Esophagus muscularis mucosa (tissue), 3 donors: ENCODE results near the gene ZBTB11.

Source experiments
- POLR2A ChIP-seq: fragments of 450-650 bp; IDR thresholded peaks from one replicate; pipeline ENCODE4 v1.6.1; 2017; ENCODE audit warnings: antibody characterized with exemption, moderate library complexity, mild to moderate bottlenecking, low read depth
- POLR2AphosphoS5 ChIP-seq, 2 donors: sonication (generic); formaldehyde crosslinking; IDR thresholded peaks; one replicate each; pipeline ENCODE4 v1.6.1; 2017; ENCODE audit warnings: antibody characterized with exemption in 2 of 2
- TF ChIP-seq, protein P1 (sequence below), 3 experiments: fragments of 200-600 bp in 2 of 3; fragments of 450-650 bp in 1 of 3; sonication (generic) in 2 of 3; IDR thresholded peaks; one replicate each; pipeline ENCODE4 v1.5.1; 2017 to 2019; ENCODE audit warnings: antibody characterized with exemption in 3 of 3, mild to moderate bottlenecking in 2 of 3, moderate library complexity in 1 of 3

DNA sequence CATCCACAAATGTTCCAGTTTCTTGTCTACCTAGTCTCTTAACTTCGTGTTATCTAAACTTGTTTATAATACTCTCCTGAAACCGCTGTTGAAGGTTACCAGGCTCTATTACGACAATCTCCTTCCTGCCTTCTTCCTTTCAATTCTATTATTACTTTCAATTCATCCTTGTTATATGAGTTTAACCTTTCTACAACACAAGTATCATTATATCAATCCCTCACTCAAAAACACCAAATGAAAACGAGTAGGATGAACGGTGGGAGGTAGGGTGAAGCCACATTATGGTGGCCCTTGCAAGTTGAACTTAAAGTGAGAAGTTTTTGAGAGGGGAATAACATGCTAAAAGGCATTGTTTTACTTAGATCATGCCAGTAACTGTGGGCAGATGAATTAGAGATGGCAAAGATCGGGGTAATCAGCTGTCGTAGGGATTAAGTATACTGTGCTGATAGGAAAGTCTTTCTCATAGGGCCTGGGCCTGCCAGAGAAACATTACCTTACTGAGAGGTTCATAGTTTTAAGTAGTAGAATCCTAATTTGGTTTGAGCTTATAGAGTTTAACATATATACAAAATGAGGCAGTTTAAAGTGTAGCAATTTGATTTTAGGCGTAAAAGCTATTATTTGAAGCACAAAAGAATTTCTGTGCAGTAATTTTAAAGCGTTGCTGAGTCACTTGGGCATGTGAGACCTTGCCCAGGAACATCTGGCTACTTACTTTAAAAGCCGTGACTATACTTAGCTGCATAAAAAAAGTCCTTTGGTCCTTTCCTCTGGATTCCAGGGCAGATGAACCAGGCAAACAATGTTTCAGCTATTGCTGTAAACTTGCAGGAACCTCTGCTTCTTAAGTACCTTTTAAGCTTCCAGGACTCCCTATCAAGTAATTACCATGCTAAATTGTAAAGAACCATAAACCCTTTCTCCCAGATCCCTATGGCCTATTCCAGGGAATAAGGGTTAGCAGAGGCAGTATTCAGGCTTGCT is 44.2 kb upstream of the ZBTB11 start:
- TF ChIP-seq, protein P1, sequence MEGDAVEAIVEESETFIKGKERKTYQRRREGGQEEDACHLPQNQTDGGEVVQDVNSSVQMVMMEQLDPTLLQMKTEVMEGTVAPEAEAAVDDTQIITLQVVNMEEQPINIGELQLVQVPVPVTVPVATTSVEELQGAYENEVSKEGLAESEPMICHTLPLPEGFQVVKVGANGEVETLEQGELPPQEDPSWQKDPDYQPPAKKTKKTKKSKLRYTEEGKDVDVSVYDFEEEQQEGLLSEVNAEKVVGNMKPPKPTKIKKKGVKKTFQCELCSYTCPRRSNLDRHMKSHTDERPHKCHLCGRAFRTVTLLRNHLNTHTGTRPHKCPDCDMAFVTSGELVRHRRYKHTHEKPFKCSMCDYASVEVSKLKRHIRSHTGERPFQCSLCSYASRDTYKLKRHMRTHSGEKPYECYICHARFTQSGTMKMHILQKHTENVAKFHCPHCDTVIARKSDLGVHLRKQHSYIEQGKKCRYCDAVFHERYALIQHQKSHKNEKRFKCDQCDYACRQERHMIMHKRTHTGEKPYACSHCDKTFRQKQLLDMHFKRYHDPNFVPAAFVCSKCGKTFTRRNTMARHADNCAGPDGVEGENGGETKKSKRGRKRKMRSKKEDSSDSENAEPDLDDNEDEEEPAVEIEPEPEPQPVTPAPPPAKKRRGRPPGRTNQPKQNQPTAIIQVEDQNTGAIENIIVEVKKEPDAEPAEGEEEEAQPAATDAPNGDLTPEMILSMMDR (IDR thresholded peaks at IDR 0.05): no peak
- TF ChIP-seq POLR2AphosphoS5 (IDR thresholded peaks at IDR 0.05): no peak
- no peak for TF ChIP-seq POLR2A
